GM18502 (cell line): ENCODE data around the gene TNP2.

ENCODE experiments used
- ATAC-seq: cut with Tn5 transposase; IDR thresholded peaks from one replicate; pipeline ENCODE4 v1.9.1; 2021; ENCODE audit warnings: mild to moderate bottlenecking; ENCODE audit not compliant: unreplicated experiment, poor library complexity

Gene TNP2

DNA sequence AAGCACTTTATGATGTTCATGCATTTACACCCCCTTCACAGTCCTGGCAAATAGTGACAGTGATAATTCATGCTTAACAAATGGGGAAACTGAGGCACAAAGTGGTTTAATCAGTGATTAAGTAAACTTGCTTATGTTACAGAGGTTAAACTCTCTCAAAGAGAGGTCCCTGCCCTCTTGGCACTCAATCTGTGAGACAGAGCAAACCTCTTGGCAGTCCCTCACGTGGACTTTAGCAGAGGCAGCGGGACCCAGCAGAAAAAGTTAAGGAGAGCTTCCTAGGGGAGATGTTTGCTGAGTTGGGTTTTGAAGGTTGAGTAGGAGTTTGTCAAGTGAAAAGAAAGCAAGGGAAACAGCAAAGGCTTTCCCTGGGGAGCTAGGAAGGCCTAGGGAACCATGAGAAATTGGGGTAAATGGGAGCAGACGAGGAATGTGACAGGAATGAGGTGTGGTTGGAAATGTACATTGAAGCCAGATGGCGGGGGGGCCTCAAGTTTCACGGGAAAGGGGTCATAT is 23.8 kb downstream of the TNP2 start:
- ATAC-seq = no peak

DNA sequence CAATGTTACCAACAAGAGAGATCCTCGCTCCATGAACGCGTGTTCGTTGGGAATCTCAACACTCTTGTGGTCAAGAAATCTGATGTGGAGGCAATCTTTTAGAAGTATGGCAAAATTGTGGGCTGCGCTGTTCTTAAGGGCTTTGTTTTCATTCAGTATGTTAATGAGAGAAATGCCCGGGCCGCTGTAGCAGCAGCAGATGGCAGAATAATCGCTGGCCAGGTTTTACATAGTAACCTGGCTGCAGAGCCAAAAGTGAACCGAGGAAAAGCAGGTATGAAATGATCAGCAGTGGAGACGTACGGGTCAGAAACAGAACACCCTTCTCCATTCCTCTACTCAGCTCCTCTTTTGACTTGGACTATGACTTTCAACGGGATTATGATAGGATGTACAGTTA is 26.5 kb downstream of the TNP2 start:
- ATAC-seq = no peak

DNA sequence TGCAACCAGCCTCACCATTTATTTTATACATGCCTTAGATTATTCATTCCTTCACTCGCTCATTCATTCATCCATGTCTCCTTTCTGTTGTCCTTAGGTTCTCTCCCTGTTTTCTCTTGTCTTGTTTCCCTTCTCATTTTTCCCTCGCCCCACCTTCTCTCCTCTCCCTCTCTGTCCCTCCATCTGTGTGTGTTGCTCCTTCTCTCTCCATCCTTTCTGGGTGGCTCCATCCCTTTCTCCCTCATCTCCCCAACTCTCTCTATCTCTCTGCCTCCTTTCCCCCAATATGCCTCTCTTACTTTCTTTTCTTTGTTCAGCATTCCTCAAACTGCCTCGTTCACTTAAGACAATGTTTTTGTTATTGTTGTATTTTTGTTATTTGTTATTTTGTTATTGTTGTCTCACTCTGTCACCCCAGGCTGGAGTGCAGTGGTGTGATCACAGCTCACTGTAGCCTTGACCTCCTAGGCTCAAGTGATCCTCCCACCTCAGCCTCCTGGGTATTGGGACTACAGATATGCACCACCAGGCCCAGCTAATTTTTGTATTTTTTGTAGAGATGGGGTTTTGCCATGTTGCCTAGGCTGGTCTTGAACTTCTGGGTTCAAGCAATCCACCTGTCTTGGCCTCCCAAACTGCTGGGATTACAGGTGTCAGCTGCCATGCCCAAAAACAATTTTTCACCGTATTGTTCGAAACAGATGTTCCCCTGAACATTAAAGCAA is 27.5 kb downstream of the TNP2 start:
- ATAC-seq = no peak

DNA sequence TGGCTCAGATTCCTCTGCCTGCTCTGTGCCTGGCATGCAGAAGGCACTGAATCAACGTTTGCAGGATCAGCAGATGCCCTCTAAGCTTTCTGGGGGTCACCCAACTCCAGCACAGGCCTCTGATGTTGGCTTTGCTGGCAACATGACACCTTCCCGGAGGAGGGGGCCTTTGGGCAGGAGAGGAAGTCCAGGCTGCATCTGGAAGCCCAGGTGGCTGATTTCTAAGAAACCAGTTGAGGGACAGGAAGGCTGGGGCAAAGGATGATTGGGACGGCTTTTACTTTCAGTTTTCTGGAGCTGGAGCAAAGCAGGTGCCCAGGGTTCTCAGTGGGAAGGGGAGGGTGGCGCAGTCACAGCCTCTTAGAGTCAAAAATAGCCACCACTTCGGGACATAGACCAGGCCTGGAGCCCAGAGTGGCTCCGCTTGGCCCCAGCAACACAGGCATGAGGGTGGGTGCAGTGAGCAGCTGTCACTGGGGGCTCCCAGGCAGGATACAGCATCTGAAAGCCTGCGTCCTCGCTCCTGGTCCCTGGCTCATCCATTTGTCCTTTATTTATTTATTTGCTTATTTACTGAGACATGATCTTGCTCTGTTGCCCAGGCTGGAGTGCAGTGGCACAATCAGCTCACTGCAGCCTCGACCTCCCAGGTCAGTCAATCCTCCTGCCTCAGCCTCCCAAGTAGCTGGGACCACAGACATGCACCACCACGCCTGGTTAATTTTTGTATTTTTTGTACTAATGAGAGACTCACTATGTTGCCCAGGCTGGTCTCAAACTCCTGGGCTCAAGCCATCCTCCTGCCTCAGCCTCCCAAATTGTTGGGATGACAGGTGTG is 28.3 kb downstream of the TNP2 start:
- ATAC-seq = no peak

DNA sequence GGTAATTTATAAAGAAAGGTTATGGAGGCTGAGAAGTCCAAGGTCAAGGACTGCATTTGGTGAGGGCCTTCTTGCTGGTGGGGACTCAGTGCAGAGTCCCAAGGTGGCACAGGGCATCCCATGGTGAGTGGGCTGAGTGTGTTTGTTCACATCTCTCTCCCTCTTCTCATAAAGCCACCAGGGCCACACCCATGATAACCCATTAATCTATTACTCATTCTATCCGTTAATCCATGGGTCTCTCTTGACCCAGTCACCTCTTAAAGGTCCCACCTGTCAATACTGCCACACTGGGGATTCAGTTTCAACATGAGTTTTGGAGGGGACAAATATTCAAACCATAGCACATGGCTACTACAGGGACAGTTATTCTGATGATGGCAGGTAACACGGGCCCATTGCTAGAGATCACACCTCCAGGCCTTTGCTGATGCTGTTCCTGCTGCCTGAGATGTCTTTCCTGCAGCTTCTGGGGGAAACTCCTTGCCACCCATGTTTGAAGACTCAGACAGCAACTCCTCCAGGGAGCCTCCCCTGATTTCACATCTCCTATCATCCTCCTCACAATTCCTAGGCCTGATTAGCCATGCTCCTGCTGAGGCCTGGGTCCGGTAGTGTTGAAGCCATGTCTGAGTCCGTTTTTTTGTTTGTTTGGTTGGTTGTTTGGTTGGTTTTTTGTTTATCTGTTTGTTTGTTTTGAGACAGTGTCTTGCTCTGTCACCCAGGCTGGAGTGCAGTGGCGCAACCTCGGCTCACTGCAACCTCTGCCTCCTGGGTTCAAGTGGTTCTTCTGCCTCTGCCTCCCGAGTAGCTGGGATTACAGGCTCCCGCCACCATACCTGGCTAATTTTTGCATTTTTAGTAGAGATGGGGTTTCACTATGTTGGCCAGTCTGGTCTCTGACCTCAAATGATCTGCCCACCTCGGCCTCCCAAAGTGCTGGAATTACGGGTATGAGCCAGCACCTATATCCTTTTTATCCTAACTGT is 29.2 kb downstream of the TNP2 start:
- ATAC-seq = no peak

DNA sequence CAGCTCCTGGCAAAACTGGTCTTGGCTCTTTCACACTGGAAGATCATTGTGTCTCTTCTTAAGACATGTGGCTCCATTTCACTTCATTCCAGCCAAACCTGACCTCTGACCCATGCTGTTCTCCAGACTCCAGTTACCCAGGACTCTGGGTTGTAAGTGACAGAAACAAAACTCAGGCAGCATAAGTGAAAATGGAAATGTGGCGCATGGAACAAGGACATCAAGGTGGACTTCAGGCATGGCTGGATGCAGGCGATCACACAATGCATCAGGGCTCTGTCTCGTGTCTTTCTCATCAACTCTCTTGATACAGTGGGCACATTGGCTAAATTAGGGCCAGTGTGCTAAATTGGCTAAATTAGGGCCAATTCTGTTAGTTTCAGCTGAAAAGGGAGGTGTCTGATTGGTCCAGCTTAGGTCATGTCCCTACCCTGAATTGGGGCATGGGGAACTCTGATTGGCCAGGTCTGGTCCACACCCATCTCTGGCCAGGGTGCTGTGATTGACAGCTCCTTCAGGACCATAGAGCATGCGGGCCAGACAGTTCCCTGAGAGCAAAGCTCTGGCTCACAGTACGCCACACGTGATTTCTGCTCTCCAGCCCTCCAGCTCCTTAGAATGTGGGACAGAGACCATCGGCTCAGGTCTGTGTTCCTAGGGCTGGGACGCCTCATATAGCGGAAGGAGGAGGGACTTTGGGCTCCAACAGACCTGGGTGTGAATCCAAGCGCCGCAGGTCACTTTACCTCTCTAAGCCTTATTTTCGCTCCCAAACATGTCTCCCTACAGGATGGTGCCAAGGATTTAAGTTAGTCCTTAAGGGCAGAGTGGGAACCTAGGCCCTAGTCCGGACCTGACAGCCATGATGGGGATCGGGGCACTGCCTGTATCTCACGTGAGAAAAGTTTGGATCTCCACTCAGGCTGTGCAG is 30.6 kb downstream of the TNP2 start:
- ATAC-seq = no peak

DNA sequence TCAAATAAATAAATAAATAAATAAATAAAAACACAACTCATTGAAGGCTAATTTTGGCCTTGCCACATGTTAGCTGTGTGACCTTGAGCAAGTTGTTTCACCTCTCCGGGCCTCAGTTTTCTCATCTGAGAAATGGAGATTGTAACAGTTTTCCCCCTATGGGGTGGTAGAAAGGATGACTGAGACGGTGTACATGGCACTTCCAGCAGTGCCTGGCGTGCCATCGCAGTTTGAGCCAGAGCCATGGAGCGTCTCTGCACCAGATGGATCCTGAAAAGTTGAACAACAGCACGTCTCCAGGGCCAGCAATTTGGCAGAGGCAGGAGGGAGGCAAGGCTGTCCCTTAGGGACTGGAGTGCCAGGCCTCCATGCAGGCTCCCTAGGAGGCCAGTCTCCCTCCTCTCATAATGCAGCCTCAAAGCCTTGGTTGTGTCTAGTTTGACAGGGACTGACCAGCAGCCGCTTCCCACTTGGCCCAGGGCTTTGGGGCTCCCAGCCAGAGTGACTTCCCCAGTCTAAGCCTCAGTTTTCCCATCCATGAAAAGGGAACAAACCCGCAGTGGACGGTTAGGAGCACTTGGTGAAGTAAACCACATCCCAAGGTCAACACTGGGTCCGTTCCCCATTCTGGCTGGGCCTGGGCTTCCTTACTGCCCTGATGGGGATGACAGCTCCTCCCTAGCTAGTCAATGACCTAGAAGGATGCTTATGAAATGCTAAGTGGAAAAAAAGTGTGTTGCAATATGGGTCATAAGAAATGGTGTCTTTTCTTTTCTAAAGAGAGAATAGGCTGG is 32.5 kb downstream of the TNP2 start:
- ATAC-seq = no peak

DNA sequence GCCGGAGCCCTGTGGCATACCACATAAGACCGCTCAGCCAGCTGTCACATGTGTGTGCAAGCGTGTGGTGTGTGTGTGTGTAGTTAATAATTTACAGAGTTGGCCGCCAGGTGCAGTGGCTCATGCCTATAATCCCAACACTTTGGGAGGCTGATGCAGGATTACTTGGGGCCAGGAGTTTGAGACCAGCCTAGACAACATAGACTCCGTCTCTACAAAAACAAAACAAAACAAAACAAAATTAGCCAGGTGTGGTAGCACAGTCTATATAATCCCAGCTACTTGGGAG is 33.5 kb downstream of the TNP2 start:
- ATAC-seq = no peak

DNA sequence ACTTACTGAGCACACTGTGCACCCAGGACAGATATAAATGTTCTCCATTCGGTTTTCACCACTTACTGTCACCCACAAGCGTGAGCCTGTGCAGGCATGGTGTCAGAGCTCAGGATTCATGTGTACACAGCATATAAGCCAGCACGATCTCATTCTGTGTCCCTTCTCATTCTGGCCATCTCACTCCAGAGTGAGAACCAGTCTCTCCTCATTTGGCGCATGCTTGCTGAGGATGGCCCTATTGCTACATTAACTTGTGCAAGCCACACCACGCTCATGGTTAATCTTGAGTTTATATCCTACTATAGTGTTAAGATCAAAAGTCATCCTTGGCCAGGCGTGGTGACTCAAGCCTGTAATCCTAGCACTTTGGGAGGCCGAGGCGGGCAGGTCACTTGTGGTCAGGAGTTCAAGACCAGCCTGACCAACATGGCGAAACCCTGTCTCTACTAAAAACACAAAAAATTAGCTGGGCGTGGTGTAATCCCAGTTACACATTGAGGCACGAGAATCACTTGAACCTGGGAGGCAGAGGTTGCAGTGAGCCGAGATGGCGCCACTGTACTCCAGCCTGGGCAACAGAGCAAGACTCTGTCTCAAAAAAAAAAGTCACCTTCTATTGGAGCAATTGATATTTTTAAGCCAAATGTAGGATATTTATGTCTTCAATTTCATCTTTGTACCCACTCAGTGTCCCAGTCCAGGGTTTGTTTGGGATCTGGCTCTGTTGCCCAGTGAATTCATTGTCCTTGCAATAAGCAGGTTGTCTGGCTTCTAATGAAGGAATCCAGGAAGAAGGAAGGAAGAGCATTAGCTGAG is 34.0 kb downstream of the TNP2 start:
- no peak for ATAC-seq

DNA sequence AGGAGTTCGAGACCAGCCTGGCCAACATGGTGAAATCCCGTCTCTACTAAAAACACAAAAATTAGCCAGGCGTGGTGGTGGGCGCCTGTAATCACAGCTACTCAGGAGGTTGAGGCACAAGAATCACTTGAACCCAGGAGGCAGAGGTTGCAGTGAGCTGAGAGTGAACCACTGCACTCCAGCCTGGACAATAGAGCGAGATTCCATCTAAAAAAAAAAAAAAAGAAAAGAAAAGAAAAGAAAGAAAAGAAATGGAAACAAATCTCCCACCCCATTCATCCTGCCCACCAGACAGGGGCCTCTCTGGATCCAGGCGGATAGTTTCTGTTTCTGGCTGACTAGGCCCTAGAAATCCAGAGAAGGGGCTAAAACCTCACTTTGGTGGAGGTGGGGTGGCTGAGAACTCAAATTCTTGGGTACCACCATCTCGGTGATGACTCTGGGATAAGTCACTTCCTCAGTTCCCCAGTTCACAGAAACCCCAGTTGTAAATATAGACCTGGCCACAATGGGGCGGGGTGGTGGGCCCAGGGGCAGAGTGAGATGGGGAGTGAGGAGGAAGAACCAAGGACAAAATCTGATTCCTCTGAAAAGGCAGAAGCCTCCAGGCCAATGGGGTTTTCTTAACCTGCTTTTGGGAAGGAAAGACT is 35.3 kb downstream of the TNP2 start:
- no peak for ATAC-seq

DNA sequence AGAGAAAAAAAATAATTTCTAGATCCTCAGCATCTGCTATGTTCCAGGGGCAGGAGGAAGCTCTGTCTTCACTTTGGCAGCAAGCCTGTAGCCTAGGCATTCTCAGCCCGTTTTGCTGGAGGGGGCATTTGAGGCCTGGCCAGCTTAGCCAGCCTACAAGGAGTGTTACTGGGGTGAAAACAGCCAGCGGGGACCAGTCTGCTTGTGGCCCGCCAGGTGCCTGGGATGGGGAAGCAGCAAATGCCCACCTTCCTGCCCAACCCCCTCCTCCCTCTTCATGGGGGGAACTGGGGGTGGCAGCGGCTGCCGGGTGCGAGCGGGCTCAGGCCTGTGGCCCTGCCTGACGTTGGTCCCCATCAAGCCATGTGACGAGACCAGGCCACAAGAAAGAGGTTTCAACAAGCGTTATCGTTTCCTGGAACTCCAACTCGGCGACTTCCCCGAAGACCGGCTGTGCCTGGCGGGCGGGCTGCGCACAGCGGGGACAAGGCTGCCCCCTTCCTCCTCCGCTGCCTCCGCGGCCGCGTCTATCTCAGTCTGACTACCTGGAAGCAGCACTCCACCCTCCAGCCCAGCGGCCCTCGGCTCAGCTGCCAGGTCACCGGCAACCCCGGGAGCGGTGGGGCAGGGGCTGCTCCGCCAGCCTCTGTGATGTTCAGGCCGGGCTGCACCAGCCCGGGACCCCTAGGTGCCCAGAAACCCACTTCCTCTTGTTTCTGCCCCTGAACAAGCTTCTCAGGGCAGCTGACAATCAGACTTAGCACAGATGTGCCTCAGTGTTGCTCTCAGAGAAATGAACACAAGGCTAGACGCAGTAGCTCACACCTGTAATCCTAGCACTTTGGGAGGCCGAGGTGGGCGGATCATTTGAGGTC is 36.0 kb downstream of the TNP2 start:
- ATAC-seq = peak; percentile 67

DNA sequence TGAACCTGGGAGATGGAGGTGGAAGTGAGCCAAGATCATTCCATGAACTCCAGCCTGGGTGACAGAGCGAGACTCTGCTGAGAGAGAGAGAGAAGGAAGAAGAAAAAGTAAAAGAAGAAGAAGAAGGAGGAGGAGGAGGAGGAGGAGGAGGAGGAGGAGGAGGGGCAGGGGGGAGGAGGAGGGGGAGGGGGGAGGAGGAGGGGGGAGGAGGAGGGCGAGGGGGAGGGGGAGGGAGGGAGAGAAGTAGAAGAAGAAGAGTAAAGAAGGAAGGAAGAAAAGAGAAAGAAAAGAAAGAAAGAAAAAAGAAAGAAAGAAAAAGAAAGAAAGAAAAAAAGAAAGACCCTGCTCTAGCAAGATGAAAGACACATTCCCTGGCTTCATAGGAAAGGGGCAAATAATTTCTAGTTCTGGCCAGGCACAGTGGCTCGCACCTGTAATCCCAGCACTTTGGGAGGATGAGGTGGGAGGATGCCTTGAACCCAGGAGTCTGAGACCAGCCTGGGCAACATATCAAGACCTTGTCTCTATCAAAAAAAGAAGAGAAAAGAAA is 36.7 kb downstream of the TNP2 start:
- ATAC-seq = no peak

DNA sequence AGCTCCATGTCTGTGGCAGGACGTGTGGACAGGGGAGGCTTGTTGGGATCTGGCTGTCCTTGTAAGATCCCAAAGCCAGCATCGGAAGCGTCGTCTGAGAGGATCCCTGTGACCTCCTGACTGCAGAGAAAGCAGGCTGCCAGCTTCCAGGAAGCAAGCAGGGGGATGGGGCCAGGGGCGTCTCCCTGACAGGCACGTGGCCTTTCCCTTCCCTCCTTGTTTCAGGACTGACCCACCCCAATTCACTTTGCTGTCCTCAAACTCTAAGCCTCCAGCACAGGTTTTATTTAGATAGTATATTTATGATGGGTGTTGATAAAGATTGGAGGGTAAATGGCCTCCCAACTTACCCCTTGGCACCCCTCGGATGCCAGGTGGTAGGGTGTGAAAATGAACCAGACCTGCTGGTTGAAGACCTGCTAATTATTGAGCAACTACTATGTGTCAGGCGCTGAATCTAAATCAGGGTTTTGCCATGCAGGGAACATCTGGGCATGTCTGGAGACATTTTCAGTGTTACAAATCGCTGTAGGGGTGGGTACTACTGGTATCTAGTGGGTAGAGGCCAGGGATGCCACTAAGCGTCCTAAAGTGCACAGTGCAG is 37.7 kb downstream of the TNP2 start:
- no peak for ATAC-seq

DNA sequence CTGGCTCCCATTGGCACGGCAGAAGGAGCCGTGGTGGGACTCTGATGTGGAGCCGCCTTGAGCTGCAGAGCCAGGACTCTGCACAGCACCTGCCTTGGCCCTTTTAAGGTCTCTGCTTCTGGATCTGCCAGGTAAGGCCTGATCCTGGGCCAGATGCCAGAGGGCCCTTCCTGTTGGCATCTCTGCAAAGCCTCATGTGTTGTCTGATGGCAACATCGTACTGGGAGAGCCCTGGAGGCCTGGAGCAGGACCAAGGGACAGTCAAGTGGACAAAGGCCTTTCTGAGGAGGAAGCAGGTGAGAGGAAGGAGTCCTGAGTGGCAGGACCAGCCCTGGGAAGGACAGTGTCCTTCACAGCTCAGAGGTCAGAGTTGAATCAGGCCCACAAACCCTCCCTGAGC is 39.2 kb downstream of the TNP2 start:
- ATAC-seq = no peak

DNA sequence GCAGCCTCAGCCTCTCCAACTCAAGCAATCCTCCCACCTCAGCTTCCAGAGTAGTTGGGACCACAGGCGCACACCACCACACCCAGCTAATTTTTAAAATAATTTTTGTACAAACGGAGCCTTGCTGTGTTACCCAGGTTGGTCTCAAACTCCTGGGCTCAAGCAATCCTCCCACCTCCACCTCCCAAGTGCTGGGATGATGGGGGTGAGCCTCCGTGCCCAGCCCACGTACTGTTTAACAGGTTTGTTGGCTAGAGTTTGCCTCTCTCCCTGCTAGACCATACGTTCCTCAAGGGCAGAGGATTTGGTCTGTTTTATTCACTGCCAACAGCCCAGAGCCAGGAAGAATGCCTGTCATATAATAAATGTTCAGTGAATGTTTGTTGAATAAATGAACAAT is 39.7 kb downstream of the TNP2 start:
- ATAC-seq = no peak
